HCT116 (cell line): ENCODE measurements around the gene TAP1. TPM values are rescaled to one million over a fixed set of nuclear protein-coding genes. Genes with fewer than 3 reads are reported as not detected.

Experiments
- ATAC-seq: fragments of 200-7000 bp; cut with Tn5 transposase; 2 replicates; pipeline ENCODE4 v1.9.1; 2020; ENCODE audit warnings: mild to moderate bottlenecking, moderate library complexity
- BruUV-seq: library from RNA; stranded (reverse); fragments of 400-500 nt; replicated peaks from 2 replicates; lab custom pipeline; 2021; lab: Mats Ljungman, UMichigan
- CTCF ChIA-PET: fragments of 300-600 bp; sonication (Branson Sonifier 250); formaldehyde crosslinking; loops from one replicate; lab custom pipeline; 2021; ENCODE audit warnings: antibody characterized with exemption; lab: Charles Lee
- POLR2A ChIA-PET: fragments of 300-600, 350-600 bp; sonication (Branson Sonifier 250); formaldehyde crosslinking; loops from one replicate; lab custom pipeline; 2021; ENCODE audit warnings: antibody characterized with exemption; lab: Charles Lee
- RAD21 ChIA-PET, 2 experiments: fragments of 300-600 bp; sonication (Branson Sonifier 250); formaldehyde crosslinking; loops; one replicate each; lab custom pipeline; 2023; ENCODE audit warnings: low total read pairs in 2 of 2; ENCODE audit not compliant: uncharacterized antibody in 2 of 2, unreplicated experiment in 2 of 2, low non-redundant PET in 1 of 2; lab: Charles Lee
- DNase-seq: peaks from one replicate; pipeline ENCODE4 v3.0.0-alpha.2; 2010; ENCODE audit warnings: low read depth, low spot score
- H2AFZ ChIP-seq: fragments of 200-600 bp; shearing (Covaris generic), sonication (generic); 2 replicates; pipeline ENCODE4 v1.6.1; 2017; ENCODE audit warnings: low read depth, mixed run types, mixed read lengths, antibody characterized with exemption, low read length; ENCODE audit not compliant: poor library complexity, severe bottlenecking
- H3K27ac ChIP-seq: 2 replicates; pipeline ENCODE4 v1.5.1; 2012; ENCODE audit warnings: low read depth, low read length
- H3K27me3 ChIP-seq: fragments of 200-600 bp; sonication (generic); 2 replicates; pipeline ENCODE4 v1.6.1; 2016; ENCODE audit warnings: mixed run types, low read length, mixed read lengths; ENCODE audit not compliant: insufficient read depth
- H3K36me3 ChIP-seq, 2 experiments: fragments of 200-500 bp in 1 of 2; fragments of 200-600 bp in 1 of 2; sonication (Bioruptor generic) in 1 of 2; sonication (generic) in 1 of 2; 2 replicates each; pipeline versions ENCODE4 v1.5.1 to v1.6.1; 2014 to 2016; ENCODE audit warnings: low read length in 2 of 2, inconsistent platforms in 1 of 2, mixed read lengths in 1 of 2, mixed run types in 1 of 2; ENCODE audit not compliant: insufficient read depth in 2 of 2, control insufficient read depth in 1 of 2
- H3K4me1 ChIP-seq, 2 experiments: fragments of 200-600 bp in 1 of 2; sonication (generic) in 1 of 2; 2 replicates each; pipeline versions ENCODE4 v1.5.1 to v1.6.1; 2012 to 2017; ENCODE audit warnings: low read length in 2 of 2, inconsistent platforms in 1 of 2, mild to moderate bottlenecking in 1 of 2, mixed read lengths in 1 of 2, mixed run types in 1 of 2, moderate library complexity in 1 of 2; ENCODE audit not compliant: insufficient read depth in 2 of 2, control insufficient read depth in 1 of 2
- H3K4me2 ChIP-seq: fragments of 200-600 bp; sonication (generic); 2 replicates; pipeline ENCODE4 v1.6.1; 2017; ENCODE audit warnings: mixed run types, low read length, mixed read lengths
- H3K4me3 ChIP-seq, 2 experiments: fragments of 200-600 bp in 1 of 2; sonication (generic) in 1 of 2; replicated peaks in 1 of 2; 2 replicates each; pipeline ENCODE4 v1.5.1; 2011 to 2016; ENCODE audit warnings: low read length in 2 of 2, control low read depth in 1 of 2, low read depth in 1 of 2, mild to moderate bottlenecking in 1 of 2, mixed read lengths in 1 of 2, mixed run types in 1 of 2
- H3K79me2 ChIP-seq: fragments of 200-600 bp; sonication (generic); 2 replicates; pipeline ENCODE4 v1.6.1; 2017; ENCODE audit warnings: mild to moderate bottlenecking, mixed run types, low read length, moderate library complexity, mixed read lengths; ENCODE audit not compliant: insufficient read depth
- H3K9ac ChIP-seq: fragments of 200-600 bp; sonication (generic); 2 replicates; pipeline ENCODE4 v1.6.1; 2016; ENCODE audit warnings: low read length, mixed read lengths
- H3K9me2 ChIP-seq: fragments of 200-600 bp; sonication (generic), shearing (Covaris generic); 2 replicates; pipeline ENCODE4 v1.6.1; 2017; ENCODE audit warnings: mixed run types, mild to moderate bottlenecking, moderate library complexity; ENCODE audit not compliant: insufficient read depth
- H3K9me3 ChIP-seq, 2 experiments: fragments of 200-500 bp in 1 of 2; fragments of 200-600 bp in 1 of 2; sonication (Bioruptor generic) in 1 of 2; sonication (generic) in 1 of 2; 2 replicates each; pipeline ENCODE4 v1.6.1; 2014 to 2017; ENCODE audit warnings: low read length in 2 of 2, mixed read lengths in 2 of 2, inconsistent platforms in 1 of 2, low read depth in 1 of 2, mild to moderate bottlenecking in 1 of 2, mixed run types in 1 of 2, moderate library complexity in 1 of 2; ENCODE audit not compliant: control insufficient read depth in 1 of 2, insufficient read depth in 1 of 2
- H4K20me1 ChIP-seq: fragments of 200-600 bp; sonication (generic), shearing (Covaris generic); 2 replicates; pipeline ENCODE4 v1.6.1; 2017; ENCODE audit warnings: mixed run types, mild to moderate bottlenecking, moderate library complexity; ENCODE audit not compliant: insufficient read depth
- CBX3 ChIP-seq: IDR thresholded peaks from 2 replicates; pipeline ENCODE4 v1.6.1; 2012; ENCODE audit warnings: low read depth
- EGR1 ChIP-seq: IDR thresholded peaks from 2 replicates; pipeline ENCODE4 v1.6.1; 2012; ENCODE audit warnings: low read depth
- ELF1 ChIP-seq: IDR thresholded peaks from 2 replicates; pipeline ENCODE4 v1.6.1; 2012; ENCODE audit warnings: low read depth, borderline replicate concordance
- EZH2phosphoT487 ChIP-seq: fragments of 200-600 bp; IDR thresholded peaks from 2 replicates; pipeline ENCODE4 v1.6.1; 2018; ENCODE audit warnings: antibody characterized with exemption, borderline replicate concordance
- FOSL1 ChIP-seq: IDR thresholded peaks from 2 replicates; pipeline ENCODE4 v1.6.1; 2012; ENCODE audit warnings: low read depth
- POLR2AphosphoS5 ChIP-seq: IDR thresholded peaks from 2 replicates; pipeline ENCODE4 v1.6.1; 2011; ENCODE audit warnings: mild to moderate bottlenecking, low read depth, low read length, moderate library complexity
- SIN3A ChIP-seq: IDR thresholded peaks from 2 replicates; pipeline ENCODE4 v1.6.1; 2012; ENCODE audit warnings: low read depth
- SP1 ChIP-seq: IDR thresholded peaks from 2 replicates; pipeline ENCODE4 v1.6.1; 2012; ENCODE audit warnings: low read depth
- TCF7L2 ChIP-seq: IDR thresholded peaks from 2 replicates; pipeline ENCODE4 v1.7.0; 2011; ENCODE audit warnings: borderline replicate concordance, inconsistent platforms; ENCODE audit not compliant: insufficient read depth, insufficient read length; ENCODE audit errors: extremely low read depth
- YY1 ChIP-seq: IDR thresholded peaks from 2 replicates; pipeline ENCODE4 v1.6.1; 2011; ENCODE audit warnings: low read length, low read depth, moderate library complexity, mild to moderate bottlenecking; ENCODE audit not compliant: insufficient replicate concordance; ENCODE audit errors: extremely low read depth
- ZBTB33 ChIP-seq: IDR thresholded peaks from 2 replicates; pipeline ENCODE4 v1.6.1; 2011; ENCODE audit warnings: mild to moderate bottlenecking, low read length, moderate library complexity; ENCODE audit not compliant: insufficient replicate concordance; ENCODE audit errors: extremely low read depth
- ZNF274 ChIP-seq: fragments of 200-500 bp; sonication (Bioruptor generic); IDR thresholded peaks from 2 replicates; pipeline ENCODE4 v1.6.1; 2014; ENCODE audit warnings: mild to moderate bottlenecking, low read depth, low read length, inconsistent platforms
- intact Hi-C: fragments of 100-400 bp; cut with micrococcal nuclease; formaldehyde crosslinking; loops from 2 replicates; pipeline ENCODE4 v1.10.0; 2022
- total RNA-seq: library from RNA; stranded (reverse); gene quantifications from one replicate; pipeline ENCODE4 v1.2.1, GENCODE V29; 2021; ENCODE audit not compliant: unreplicated experiment
- TF ChIP-seq, protein P1 (sequence below): IDR thresholded peaks from 2 replicates; pipeline ENCODE4 v1.6.1; 2012
- TF ChIP-seq, protein P2 (sequence below): IDR thresholded peaks from 2 replicates; pipeline ENCODE4 v1.6.1; 2012

Gene TAP1
- total RNA-seq, 1 experiment from 2014 or later, result 32.2 TPM

DNA sequence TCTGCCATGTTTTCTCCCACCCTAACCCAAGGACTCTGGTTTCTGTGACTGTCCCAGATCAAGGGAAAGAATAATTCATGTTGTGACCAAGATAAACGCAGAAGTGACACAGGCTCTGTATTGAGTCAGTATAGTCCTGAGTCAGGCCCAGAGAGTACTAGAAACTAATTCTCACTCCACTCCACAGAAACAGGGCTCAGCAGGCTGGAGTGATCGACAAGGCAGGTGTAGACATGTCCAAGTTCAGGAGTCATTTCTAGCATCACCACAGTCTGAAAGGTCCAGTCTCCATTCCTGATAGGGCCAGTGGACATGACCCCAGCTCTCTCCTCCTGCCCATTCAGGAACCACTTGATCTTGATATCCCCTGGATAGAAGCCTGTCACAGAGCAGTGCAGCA lies 39.4 kb downstream of the TAP1 start:
- Histone ChIP-seq H3K27ac (no peak overlapping the region), H4K20me1 (no peaks in the 10 kb centered on the region), H3K4me3 (no peak overlapping the region), H3K9me2 (no peaks in the 10 kb centered on the region; the same call in none of the 2 replicates), H3K27me3 (no peaks in the 10 kb centered on the region), H3K9me3 (no peaks in the 10 kb centered on the region), H3K9ac (no peak overlapping the region), H3K36me3 (no peaks in the 10 kb centered on the region), H3K4me1 (peaks cover 0 to 12% of the 10 kb centered on the region in 2 experiments; a peak in 2 of 4 replicates)
- intact Hi-C loops, result no loop called here
- RAD21 ChIA-PET, result no interaction called here
- BruUV-seq, result no TSS peak
- no peak for ATAC-seq
- no peak for TF ChIP-seq ZNF274
- TF ChIP-seq FOSL1, result no peak
- no peak for TF ChIP-seq SIN3A
- TF ChIP-seq TCF7L2, result no peak
- TF ChIP-seq, all 23 proteins: peak for 0
- Histone ChIP-seq H3K79me2 (no peaks in the 10 kb centered on the region), H3K4me2 (no peak overlapping the region), H2AFZ (no peak overlapping the region)
- ChIA-PET POLR2A (interaction anchor here (0.6 kb wide), 1 partner anchor 53 kb away, joined by 4 read pairs; no protein-coding TSS in a partner anchor), CTCF (no interaction called here)
- no peak for DNase-seq

DNA sequence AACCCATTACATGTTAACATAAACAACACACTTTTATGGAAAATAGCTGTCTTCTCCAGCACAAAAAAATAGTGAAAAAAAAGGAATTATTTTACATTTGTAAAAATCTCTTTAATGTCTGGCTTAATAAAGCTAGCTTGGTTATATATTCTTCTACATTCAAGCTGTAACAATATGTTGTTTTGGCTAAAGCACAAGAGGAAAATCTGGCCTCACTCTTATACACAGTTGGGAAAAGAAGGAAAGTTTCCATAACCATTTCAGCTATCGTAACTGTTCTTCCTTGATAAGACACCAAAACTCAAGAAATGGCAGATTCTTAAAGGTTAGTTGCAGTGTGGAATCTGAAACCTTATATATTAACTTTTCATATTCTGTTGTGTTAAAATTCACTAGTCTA lies 44.3 kb downstream of the TAP1 start:
- ChIA-PET CTCF (interaction anchor here (0.8 to 1.1 kb wide), 2 partner anchors 23 to 52 kb away, joined by 3 to 4 read pairs; no protein-coding TSS in a partner anchor), RAD21 (no interaction called here), POLR2A (no interaction called here)
- H3K9ac ChIP-seq, result no peak overlapping the region
- H3K4me2 ChIP-seq, result no peak overlapping the region
- ATAC-seq, result no peak
- no peaks in the 10 kb centered on the region for H3K4me1 ChIP-seq
- no peak overlapping the region for H3K4me3 ChIP-seq
- H3K79me2 ChIP-seq, result no peaks in the 10 kb centered on the region
- no peak overlapping the region for H3K27ac ChIP-seq
- intact Hi-C loops, result no loop called here
- H3K27me3 ChIP-seq, result peaks cover 21% of the 10 kb centered on the region
- no peak for DNase-seq
- H3K36me3 ChIP-seq, result no peaks in the 10 kb centered on the region
- TF ChIP-seq YY1 (no peak), ZBTB33 (no peak), SIN3A (no peak), SP1 (no peak), TCF7L2 (no peak), EZH2phosphoT487 (no peak), ELF1 (no peak), CBX3 (no peak), EGR1 (no peak), POLR2AphosphoS5 (no peak)
- TF ChIP-seq, protein P1, sequence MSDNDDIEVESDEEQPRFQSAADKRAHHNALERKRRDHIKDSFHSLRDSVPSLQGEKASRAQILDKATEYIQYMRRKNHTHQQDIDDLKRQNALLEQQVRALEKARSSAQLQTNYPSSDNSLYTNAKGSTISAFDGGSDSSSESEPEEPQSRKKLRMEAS, result no peak
- TF ChIP-seq, protein P2, sequence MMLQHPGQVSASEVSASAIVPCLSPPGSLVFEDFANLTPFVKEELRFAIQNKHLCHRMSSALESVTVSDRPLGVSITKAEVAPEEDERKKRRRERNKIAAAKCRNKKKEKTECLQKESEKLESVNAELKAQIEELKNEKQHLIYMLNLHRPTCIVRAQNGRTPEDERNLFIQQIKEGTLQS, result no peak
- H3K9me2 ChIP-seq, result no peaks in the 10 kb centered on the region; the same call in 1 of the 2 replicates
- BruUV-seq, result no TSS peak
- no peaks in the 10 kb centered on the region for H3K9me3 ChIP-seq
- H2AFZ ChIP-seq, result no peak overlapping the region
- H4K20me1 ChIP-seq, result no peaks in the 10 kb centered on the region
